EH (cell line): ENCODE measurements around the gene GGA1.
A peak's percentile ranks its signal among the peaks of the same experiment; 100 is the strongest.
"Not testable (repeated sequence)": the region's sequence is repeated elsewhere in the genome, so short reads cannot be mapped to it uniquely, and the experiment has no call there.

Experiments
- DNase-seq: peaks from one replicate; pipeline ENCODE4 v3.0.0-alpha.2; 2015; ENCODE audit warnings: low read depth

The GGA1 gene

DNA sequence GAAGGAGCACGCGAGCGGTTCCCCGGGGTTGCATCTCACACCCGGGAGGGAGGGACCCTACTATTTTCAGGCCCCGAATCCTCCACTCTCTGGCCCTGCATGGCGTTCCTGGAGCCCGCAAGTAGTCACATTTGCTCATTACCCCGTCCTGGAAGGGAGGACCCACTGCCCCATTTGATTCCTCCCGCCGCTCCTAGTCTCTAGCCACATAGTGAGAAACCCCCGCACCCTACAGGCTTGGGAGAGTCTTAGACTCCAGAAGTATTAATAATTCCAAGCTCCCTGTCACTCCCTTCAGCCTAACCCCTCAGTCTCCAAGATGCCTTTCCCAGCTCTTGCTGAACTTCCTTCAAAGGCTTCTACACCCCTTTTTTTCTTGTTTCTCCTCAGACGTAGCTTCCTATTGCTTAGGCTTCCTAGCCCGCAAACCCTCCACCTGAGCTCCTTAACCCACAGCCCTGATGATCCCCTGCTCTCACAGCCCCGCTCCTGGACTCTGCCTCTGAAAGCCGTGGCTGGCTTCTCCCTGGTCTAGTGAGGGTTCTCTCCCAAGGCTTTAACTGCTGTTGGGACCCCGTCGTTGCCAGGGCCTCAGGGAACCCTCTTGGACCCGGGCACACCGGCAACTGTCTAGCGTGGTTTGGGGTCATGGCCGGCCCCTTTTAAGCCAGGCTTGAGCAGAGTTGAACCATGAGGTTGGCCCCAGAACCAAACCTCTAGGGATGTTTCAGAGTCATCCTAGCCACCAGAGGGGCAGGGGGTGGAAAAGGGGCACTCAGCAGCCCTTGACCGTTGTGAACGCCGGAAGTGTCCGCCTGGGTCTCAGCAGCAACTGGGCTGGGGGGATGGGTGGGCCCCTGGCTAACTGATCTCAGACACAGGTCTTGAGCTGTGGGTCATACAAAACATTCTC lies 862 bp downstream of the GGA1 start:
- peak; percentile 29 for DNase-seq

DNA sequence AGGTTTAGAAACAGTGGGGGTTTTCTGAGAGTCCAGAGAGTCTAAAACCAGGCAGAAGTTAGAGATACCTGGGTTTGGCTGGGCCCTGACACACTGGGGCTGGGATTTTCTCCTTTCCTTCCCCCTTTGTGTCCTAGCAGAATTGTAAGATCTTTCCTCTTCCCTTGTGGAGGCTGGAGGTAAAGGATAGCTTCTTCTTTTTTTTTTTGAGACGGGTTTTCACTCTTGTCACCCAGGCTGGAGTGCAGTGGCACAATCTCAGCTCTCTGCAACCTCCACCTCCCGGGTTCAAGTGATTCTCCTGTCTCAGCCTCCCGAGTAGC lies 1.5 kb downstream of the GGA1 start:
- not testable (repeated sequence) for DNase-seq

DNA sequence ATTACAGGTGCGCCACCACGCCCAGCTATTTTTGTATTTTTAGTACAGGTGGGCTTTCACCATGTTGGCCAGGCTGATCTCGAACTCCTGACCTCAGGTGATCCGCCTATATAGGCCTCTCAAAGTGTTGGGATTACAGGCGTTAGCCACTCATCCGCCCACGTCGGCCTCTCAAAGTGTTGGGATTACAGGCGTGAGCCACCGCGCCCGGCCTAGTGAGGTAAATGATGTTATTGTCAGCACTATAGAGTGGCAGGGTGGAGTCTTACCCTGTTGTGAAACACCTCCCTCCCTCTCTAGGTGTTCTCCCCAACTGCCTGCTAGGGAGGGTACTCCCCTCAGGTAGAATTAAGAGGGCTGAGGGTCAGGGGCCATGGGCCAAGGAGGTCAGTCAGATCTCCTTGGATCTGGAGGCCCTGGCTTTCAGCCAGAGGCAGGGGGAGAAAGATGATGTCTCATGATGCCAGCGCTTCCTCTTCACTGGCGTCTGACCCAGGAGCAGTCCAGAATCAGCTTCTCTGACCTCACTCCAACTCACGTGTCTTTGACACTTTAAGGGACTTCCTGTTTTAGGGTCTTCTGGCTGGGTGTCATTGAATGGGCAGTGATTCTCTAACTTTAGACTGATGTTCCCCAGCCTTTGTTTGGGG lies 2.0 kb downstream of the GGA1 start:
- DNase-seq = no peak

- no peak for DNase-seq
These were observed 2.6 kb downstream of the GGA1 start for GRCh38 chr22:37611207-37611606.

GRCh38 chr22:37616201-37617083 lies 7.8 kb downstream of the GGA1 start:
- DNase-seq = no peak

DNA sequence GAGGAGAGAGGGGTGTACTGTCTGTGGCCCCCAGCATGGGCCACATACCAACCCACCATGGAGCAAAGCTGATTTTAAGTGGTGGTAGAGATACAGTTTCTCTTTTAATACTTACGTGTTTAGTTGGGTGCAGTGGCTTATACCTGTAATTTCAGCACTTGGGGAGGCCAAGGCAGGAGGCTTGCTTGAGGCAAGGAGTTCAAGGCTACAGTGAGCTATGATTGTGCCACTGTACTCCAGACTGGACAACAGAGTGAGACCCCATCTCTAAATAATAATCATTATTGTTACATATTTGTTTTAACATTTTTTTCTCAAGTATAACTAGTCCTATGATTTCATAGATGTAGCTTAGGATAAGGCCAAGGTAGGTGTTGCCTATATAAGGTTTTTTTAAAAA lies 8.8 kb downstream of the GGA1 start:
- DNase-seq = no peak

GRCh38 chr22:37618072-37618656 lies 9.5 kb downstream of the GGA1 start:
- no peak for DNase-seq

- DNase-seq = no peak
These were observed 10.0 kb downstream of the GGA1 start for GRCh38 chr22:37618674-37619073.

DNA sequence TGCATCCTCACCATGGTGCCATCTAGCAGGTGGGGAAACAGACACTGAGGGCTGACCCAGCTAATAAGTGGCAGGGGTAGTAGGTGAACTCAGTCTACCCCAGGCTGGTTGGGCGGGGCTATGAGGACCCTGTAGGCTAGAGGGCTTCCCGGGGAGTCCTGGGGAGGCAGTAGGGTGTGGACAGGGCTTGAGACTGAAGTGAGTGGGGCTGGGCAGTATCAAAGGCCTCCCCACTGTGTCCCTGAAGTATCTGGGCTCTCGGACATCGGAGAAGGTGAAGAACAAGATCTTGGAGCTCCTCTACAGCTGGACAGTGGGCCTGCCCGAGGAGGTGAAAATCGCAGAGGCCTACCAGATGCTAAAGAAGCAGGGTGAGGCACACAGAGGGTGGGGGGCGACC lies 11.4 kb downstream of the GGA1 start:
- no peak for DNase-seq

- no peak for DNase-seq
These were observed 12.8 kb downstream of the GGA1 start for GRCh38 chr22:37621352-37621860.

DNA sequence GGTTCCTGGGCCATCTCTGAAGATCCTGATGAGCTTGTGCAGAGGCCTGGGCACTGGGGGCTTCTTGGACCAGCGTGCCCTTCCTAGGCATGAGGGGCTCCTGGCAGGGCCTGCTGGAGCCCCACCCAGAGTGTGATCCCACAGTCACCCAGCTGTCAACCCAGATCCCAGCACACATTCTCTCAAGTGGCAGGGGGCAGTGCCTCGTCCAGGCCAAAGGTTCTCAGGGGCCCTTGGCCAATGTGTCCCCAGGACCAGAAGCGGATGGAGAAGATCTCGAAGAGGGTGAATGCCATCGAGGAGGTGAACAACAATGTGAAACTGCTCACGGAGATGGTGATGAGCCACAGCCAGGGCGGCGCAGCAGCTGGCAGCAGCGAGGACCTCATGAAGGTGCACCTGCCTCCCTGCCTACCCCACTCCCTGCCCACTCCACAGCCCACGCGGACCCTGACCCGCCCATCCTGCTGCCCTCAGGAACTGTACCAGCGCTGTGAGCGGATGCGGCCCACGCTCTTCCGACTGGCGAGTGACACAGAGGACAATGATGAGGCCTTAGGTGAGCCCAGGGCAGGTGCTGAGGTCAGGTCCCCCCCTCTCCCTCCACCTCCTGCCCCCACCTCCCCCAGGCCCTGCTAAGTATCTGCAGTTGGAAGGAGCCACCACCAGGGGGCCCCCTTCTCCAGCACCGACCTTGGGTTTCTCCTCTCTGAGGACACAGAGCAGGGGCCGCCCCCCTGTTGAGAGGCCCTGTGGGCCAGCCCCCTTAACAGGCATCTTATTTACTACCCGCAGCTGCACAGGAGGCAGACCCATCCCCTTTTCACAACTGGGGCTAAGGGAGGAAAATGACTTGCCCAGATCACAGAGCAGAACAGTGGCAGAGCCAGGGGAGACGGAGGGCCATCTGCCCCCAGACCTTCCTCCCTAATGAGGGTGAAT lies 14.7 kb downstream of the GGA1 start:
- DNase-seq = peak; percentile 66

DNA sequence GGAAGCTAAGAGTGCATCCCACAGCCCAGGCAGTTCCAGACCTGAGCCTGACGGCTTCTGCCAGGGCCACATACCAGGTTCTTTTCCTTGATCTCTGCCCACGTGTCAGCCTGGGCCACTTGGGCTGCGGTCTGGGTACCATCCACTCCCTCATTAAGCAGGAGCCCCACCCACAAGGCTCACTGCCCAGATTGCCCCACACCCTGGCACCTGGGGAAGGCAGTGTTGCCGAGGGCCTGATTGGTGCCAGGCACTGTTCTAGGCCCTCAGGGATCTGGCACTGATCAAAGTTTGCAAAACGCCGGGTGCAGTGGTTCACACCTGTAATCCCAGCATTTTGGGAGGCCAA lies 15.4 kb downstream of the GGA1 start:
- DNase-seq = no peak

- DNase-seq = no peak
These were observed 16.2 kb downstream of the GGA1 start for GRCh38 chr22:37624876-37625275.

- no peak for DNase-seq
These were observed 17.1 kb downstream of the GGA1 start for GRCh38 chr22:37625737-37626136.

DNA sequence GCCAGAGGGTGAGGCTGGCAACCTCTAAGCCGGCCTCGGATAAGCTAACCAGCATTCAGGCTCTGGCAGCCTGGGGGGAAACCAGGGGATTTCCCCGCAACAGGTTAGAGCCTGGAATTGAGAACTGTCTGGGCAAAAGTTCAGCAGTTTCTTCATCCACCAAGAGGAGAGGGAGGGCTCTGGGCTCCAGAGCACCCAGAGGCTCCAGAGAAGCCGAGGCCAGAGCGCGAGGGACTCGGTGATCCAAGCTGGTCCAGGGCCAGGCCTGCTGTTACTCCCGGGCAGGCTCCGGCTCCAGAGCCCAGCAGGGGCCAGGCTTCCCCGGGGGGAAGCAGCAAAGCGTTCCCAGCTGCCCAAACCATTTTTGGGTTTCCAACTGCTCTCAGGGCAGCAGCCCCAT lies 17.5 kb downstream of the GGA1 start:
- no peak for DNase-seq

- no peak for DNase-seq
These were observed 18.0 kb downstream of the GGA1 start for GRCh38 chr22:37626556-37627075.

DNA sequence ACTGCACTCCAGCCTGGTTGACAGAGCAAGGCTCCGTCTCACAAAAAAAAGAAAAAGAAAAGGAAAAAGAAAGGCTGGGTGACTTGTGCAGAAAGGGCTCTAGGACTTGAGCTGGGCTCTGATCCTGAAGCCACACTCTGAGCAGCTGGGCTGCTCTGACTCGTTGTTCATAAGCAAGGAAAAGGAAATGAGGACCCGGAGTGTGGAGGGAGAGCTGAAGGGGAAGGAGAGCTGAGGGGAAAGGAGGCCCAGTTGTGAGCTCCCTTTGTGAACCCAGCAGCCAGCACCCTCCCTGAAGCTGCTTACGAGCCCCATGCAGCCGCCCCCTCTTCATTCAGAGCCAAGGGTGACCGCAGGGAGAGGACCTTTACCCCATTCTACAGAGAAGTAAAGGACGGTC lies 18.5 kb downstream of the GGA1 start:
- peak; percentile 31 for DNase-seq

DNA sequence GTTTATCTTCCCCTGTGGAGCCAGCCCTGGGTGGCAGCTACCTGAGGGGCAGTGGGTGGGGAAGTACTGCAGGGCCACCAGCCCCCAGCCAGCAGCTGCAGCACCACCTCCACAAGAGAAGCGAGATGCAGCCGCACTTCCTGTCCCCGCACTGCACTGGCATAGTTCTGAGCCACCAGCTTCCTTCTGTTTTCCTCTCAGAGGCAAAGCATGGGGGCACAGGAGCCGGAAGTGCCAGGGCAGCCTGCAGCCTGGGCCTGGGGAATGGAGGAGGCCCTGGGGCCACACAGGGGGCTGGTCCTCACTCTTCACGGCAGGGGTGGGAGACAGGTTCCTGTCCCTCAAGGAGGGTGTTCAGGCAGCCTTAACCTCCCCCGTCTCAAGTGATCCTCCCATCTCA lies 18.9 kb downstream of the GGA1 start:
- no peak for DNase-seq

DNA sequence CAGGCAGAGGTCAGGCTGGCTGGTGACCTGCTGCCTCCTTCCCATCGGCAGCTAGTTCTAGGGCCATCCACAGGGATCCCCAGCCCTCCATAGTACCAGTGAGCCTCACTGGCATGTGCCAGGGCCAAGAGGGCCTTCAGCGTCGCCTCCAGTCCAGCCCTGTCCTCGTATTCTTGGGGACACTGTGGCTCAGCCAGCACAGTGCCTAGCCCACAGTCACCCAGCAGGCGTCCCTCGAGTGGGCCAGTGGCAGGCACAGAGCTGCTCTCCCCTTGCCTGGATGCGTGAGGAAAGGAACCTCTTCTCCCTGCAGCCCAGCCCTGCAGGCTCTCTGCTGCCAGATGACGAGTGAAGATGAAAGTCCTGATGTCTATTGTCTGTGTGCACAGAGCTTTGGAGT lies 20.2 kb downstream of the GGA1 start:
- DNase-seq = no peak

- no peak for DNase-seq
These were observed 21.3 kb downstream of the GGA1 start for GRCh38 chr22:37629928-37630327.
